ENCODE results near the gene PPL.
A peak's percentile ranks its signal among the peaks of the same experiment; 100 is the strongest.
"Not testable (repeated sequence)": the region's sequence is repeated elsewhere in the genome, so short reads cannot be mapped to it uniquely, and the experiment has no call there.

Gene PPL

GRCh38 chr16:4910828-4911227 lies 26.1 kb downstream of the PPL start:
- no peak for DNase-seq (ENCODE audit: low read depth in 2 of 2)

GRCh38 chr16:4909825-4910224 lies 27.1 kb downstream of the PPL start:
- no peak for DNase-seq (ENCODE audit: low read depth in 2 of 2)

- no peak for DNase-seq (ENCODE audit: low read depth in 2 of 2)
Observed at GRCh38 chr16:4908854-4909401, 28.0 kb downstream of the PPL start.

- no peak for DNase-seq (ENCODE audit: low read depth in 2 of 2)
Observed at GRCh38 chr16:4904942-4905615, 31.9 kb downstream of the PPL start.

- DNase-seq (ENCODE audit: low read depth in 2 of 2) = no peak
Observed at GRCh38 chr16:4904108-4904941, 32.6 kb downstream of the PPL start.

GRCh38 chr16:4902038-4902437 lies 34.9 kb downstream of the PPL start:
- DNase-seq (ENCODE audit: low read depth in 2 of 2) = no peak

- no peak for DNase-seq (ENCODE audit: low read depth in 2 of 2)
Observed at GRCh38 chr16:4900750-4901149, 36.2 kb downstream of the PPL start.

GRCh38 chr16:4900036-4900435 lies 36.9 kb downstream of the PPL start:
- no peak for DNase-seq (ENCODE audit: low read depth in 2 of 2)

GRCh38 chr16:4899474-4899846 lies 37.5 kb downstream of the PPL start:
- no peak for DNase-seq (ENCODE audit: low read depth in 2 of 2)

GRCh38 chr16:4898811-4899473 lies 38.0 kb downstream of the PPL start:
- DNase-seq (ENCODE audit: low read depth in 2 of 2) = no peak

- DNase-seq (ENCODE audit: low read depth in 2 of 2) = no peak
Observed at GRCh38 chr16:4897328-4897727, 39.6 kb downstream of the PPL start.

- not testable (repeated sequence) for DNase-seq (ENCODE audit: low read depth in 2 of 2)
Observed at GRCh38 chr16:4896761-4897160, 40.2 kb downstream of the PPL start.

- no peak for DNase-seq (ENCODE audit: low read depth in 2 of 2)
Observed at GRCh38 chr16:4895366-4895765, 41.6 kb downstream of the PPL start.

- DNase-seq (ENCODE audit: low read depth in 2 of 2) = no peak
Observed at GRCh38 chr16:4894276-4895150, 42.4 kb downstream of the PPL start.

GRCh38 chr16:4893103-4893862 lies 43.7 kb downstream of the PPL start:
- DNase-seq (ENCODE audit: low read depth in 2 of 2) = no peak

GRCh38 chr16:4892361-4893102 lies 44.4 kb downstream of the PPL start:
- DNase-seq (ENCODE audit: low read depth in 2 of 2) = peak; percentile 9 to 12

GRCh38 chr16:4891886-4892216 lies 45.1 kb downstream of the PPL start:
- DNase-seq (ENCODE audit: low read depth in 2 of 2) = no peak

- no peak for DNase-seq (ENCODE audit: low read depth in 2 of 2)
Observed at GRCh38 chr16:4891097-4891885, 45.7 kb downstream of the PPL start.

- no peak for DNase-seq (ENCODE audit: low read depth in 2 of 2)
Observed at GRCh38 chr16:4890686-4891085, 46.3 kb downstream of the PPL start.

Measured in fibroblast of skin of left biceps (primary cell).